OCI-LY3 (cell line): ENCODE data around the gene KBTBD12.
"Not testable (repeated sequence)": the region's sequence is repeated elsewhere in the genome, so short reads cannot be mapped to it uniquely, and the experiment has no call there.

Experiments used
- H2AFZ ChIP-seq: fragments of 200-600, 300-600 bp; shearing (Covaris generic); 2 replicates; pipeline ENCODE4 v1.6.0; 2014; ENCODE audit warnings: antibody characterized with exemption, low read depth, low read length
- H3K27ac ChIP-seq: fragments of 200-600, 300-600 bp; sonication (generic); 2 replicates; pipeline ENCODE4 v1.5.1; 2014; ENCODE audit warnings: mild to moderate bottlenecking, low read length, moderate library complexity, mixed read lengths
- H3K27me3 ChIP-seq: fragments of 200-600, 300-600 bp; sonication (generic); 2 replicates; pipeline ENCODE4 v1.6.1; 2014; ENCODE audit warnings: low read depth, low read length, mixed read lengths
- H3K36me3 ChIP-seq: fragments of 200-600, 300-600 bp; sonication (generic); replicated peaks from 2 replicates; pipeline ENCODE3; 2014; ENCODE audit warnings: low read depth, low read length, mixed read lengths
- H3K4me1 ChIP-seq: fragments of 300-600, 200-600 bp; sonication (generic); 2 replicates; pipeline ENCODE4 v1.6.1; 2014; ENCODE audit warnings: low read length, mixed read lengths
- H3K4me2 ChIP-seq: fragments of 200-600, 300-600 bp; sonication (generic); 2 replicates; pipeline ENCODE4 v1.6.1; 2014; ENCODE audit warnings: low read length, mixed read lengths
- H3K4me3 ChIP-seq: fragments of 300-600, 200-600 bp; sonication (generic); 2 replicates; pipeline ENCODE4 v1.5.1; 2014; ENCODE audit warnings: antibody characterized with exemption, mild to moderate bottlenecking, low read length, moderate library complexity
- H3K79me2 ChIP-seq: fragments of 300-600, 200-600 bp; shearing (Covaris generic); 2 replicates; pipeline ENCODE4 v1.6.1; 2014; ENCODE audit warnings: mild to moderate bottlenecking, low read length, mixed read lengths
- H3K9ac ChIP-seq: fragments of 300-600, 200-600 bp; shearing (Covaris generic); 2 replicates; pipeline ENCODE4 v1.6.0; 2014; ENCODE audit warnings: mild to moderate bottlenecking, low read length, moderate library complexity
- H3K9me3 ChIP-seq: fragments of 200-600, 300-600 bp; shearing (Covaris generic); 2 replicates; pipeline ENCODE4 v1.6.1; 2014; ENCODE audit warnings: low read length, mixed read lengths; ENCODE audit not compliant: insufficient read depth
- H4K20me1 ChIP-seq: fragments of 200-600, 300-600 bp; sonication (generic); 2 replicates; pipeline ENCODE4 v1.6.1; 2016; ENCODE audit warnings: low read length, mixed read lengths; ENCODE audit not compliant: insufficient read depth
- EZH2phosphoT487 ChIP-seq: fragments of 200-600 bp; shearing (Covaris generic); IDR thresholded peaks from 2 replicates; pipeline ENCODE4 v1.6.1; 2018; ENCODE audit warnings: antibody characterized with exemption, mixed run types, low read depth
- TF ChIP-seq, protein P1 (sequence below): fragments of 200-600, 300-600 bp; sonication (generic); IDR thresholded peaks from 2 replicates; pipeline ENCODE4 v1.5.1; 2014; ENCODE audit warnings: antibody characterized with exemption, low read length, low read depth

The KBTBD12 gene

DNA sequence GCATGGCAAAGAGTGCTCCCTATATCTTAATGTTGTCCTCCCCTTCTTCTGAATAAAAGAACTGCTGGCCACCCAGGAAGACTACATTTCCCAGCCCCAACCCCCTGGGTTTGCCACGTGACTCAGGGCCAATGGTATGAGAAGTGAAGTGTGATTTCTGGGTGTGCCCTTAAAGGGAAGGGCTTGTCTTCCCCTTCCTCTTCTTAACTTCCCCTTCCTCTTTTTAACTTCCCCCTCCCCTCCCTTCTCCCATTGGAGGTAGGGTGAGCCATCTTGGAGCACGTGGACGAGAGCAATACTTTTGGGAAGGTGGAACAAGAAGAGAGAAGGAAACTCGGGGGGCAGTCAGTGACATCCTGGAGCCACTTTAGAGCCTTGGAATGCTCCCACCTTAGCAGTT lies 6.8 kb upstream of the KBTBD12 start:
- Histone ChIP-seq H3K27me3 (no peaks in the 10 kb centered on the region; the same call in 1 of the 2 replicates), H4K20me1 (no peaks in the 10 kb centered on the region), H2AFZ (no peak overlapping the region), H3K4me1 (peaks cover 3% of the 10 kb centered on the region; the same call in 1 of the 2 replicates), H3K9ac (no peak overlapping the region), H3K4me2 (no peak overlapping the region), H3K4me3 (no peak overlapping the region), H3K9me3 (no peaks in the 10 kb centered on the region), H3K27ac (no peak overlapping the region), H3K36me3 (no peaks in the 10 kb centered on the region), H3K79me2 (no peaks in the 10 kb centered on the region)
- TF ChIP-seq EZH2phosphoT487: no peak
- TF ChIP-seq, protein P1, sequence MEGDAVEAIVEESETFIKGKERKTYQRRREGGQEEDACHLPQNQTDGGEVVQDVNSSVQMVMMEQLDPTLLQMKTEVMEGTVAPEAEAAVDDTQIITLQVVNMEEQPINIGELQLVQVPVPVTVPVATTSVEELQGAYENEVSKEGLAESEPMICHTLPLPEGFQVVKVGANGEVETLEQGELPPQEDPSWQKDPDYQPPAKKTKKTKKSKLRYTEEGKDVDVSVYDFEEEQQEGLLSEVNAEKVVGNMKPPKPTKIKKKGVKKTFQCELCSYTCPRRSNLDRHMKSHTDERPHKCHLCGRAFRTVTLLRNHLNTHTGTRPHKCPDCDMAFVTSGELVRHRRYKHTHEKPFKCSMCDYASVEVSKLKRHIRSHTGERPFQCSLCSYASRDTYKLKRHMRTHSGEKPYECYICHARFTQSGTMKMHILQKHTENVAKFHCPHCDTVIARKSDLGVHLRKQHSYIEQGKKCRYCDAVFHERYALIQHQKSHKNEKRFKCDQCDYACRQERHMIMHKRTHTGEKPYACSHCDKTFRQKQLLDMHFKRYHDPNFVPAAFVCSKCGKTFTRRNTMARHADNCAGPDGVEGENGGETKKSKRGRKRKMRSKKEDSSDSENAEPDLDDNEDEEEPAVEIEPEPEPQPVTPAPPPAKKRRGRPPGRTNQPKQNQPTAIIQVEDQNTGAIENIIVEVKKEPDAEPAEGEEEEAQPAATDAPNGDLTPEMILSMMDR: no peak

- Histone ChIP-seq H3K79me2 (no peaks in the 10 kb centered on the region), H3K9me3 (no peaks in the 10 kb centered on the region), H3K27ac (no peak overlapping the region), H3K4me2 (no peak overlapping the region), H3K27me3 (no peaks in the 10 kb centered on the region; the same call in 1 of the 2 replicates), H3K36me3 (no peaks in the 10 kb centered on the region), H4K20me1 (no peaks in the 10 kb centered on the region), H3K9ac (no peak overlapping the region), H2AFZ (no peak overlapping the region), H3K4me3 (no peak overlapping the region), H3K4me1 (peaks cover 3% of the 10 kb centered on the region; the same call in 1 of the 2 replicates)
- TF ChIP-seq, protein P1: no peak
- TF ChIP-seq EZH2phosphoT487: no peak
Observed at GRCh38 chr3:127908951-127909350, 6.1 kb upstream of the KBTBD12 start.

DNA sequence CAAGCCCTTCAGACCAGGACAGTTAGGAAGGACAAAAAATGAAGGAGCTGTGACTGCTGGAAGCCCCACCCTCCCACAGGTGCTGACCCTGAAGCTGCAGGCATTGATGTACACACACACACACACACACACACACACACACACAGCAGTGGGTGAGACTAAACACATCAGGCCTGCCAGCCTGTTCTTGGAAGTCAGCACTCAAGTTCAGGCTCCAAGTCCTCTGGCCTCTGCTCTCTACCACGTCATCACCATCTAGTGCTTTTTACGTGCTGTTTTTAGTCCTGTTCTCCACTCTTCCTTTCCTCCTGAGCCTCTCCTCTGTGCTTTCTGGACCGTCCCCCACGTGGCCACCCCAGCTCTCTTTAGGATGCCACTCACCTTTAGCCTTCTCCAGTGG lies 5.4 kb upstream of the KBTBD12 start:
- peaks cover 3% of the 10 kb centered on the region; the same call in 1 of the 2 replicates for H3K4me1 ChIP-seq
- H2AFZ ChIP-seq: no peak overlapping the region
- H3K9ac ChIP-seq: no peak overlapping the region
- no peaks in the 10 kb centered on the region for H3K36me3 ChIP-seq
- H3K27me3 ChIP-seq: no peaks in the 10 kb centered on the region; the same call in 1 of the 2 replicates
- TF ChIP-seq EZH2phosphoT487: no peak
- TF ChIP-seq, protein P1: no peak
- H4K20me1 ChIP-seq: no peaks in the 10 kb centered on the region
- no peaks in the 10 kb centered on the region for H3K9me3 ChIP-seq
- H3K4me3 ChIP-seq: no peak overlapping the region
- no peak overlapping the region for H3K27ac ChIP-seq
- no peaks in the 10 kb centered on the region for H3K79me2 ChIP-seq
- no peak overlapping the region for H3K4me2 ChIP-seq

- H3K9me3 ChIP-seq: no peaks in the 10 kb centered on the region
- no peaks in the 10 kb centered on the region; the same call in 1 of the 2 replicates for H3K27me3 ChIP-seq
- H3K9ac ChIP-seq: no peak overlapping the region
- H4K20me1 ChIP-seq: no peaks in the 10 kb centered on the region
- no peaks in the 10 kb centered on the region for H3K36me3 ChIP-seq
- TF ChIP-seq, protein P1: no peak
- TF ChIP-seq EZH2phosphoT487: no peak
- H3K4me2 ChIP-seq: no peak overlapping the region
- H3K4me3 ChIP-seq: no peak overlapping the region
- H3K79me2 ChIP-seq: no peaks in the 10 kb centered on the region
- H2AFZ ChIP-seq: no peak overlapping the region
- peaks cover 3% of the 10 kb centered on the region; the same call in 1 of the 2 replicates for H3K4me1 ChIP-seq
- no peak overlapping the region for H3K27ac ChIP-seq
Observed at GRCh38 chr3:127911421-127911931, 3.6 kb upstream of the KBTBD12 start.

DNA sequence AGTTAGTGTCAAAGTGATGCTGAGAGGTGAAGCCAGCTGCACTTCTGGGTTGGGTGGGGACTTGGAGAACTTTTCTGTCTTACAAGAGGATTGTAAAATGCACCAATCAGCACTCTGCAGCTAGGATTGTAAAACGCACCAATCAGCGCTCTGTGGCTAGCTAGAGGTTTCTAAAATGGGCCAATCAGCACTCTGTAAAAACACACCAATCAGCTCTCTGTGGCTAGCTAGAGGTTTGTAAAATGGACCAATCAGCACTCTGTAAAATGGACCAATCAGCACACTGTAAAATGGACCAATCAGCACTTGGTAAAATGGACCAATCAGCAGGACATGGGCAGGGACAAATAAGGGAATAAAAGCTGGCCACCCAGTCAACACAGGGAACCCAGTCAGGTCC lies 1.2 kb upstream of the KBTBD12 start:
- not testable (repeated sequence) for H3K4me3 ChIP-seq, H3K9me3 ChIP-seq, H3K9ac ChIP-seq, H4K20me1 ChIP-seq, H3K4me2 ChIP-seq, H3K27me3 ChIP-seq, H3K79me2 ChIP-seq, H3K36me3 ChIP-seq, H3K4me1 ChIP-seq, H2AFZ ChIP-seq, H3K27ac ChIP-seq
